Tibial nerve (tissue), 4 donors: ENCODE data around the gene IRF1.

Experiments
- EP300 ChIP-seq, 2 donors: sonication (generic); formaldehyde crosslinking; IDR thresholded peaks; one replicate each; pipeline ENCODE4 v1.6.1; 2017; ENCODE audit warnings: antibody characterized with exemption in 2 of 2, mild to moderate bottlenecking in 1 of 2
- POLR2A ChIP-seq, 2 donors: fragments of 450-650 bp; IDR thresholded peaks; one replicate each; pipeline ENCODE4 v1.6.1; 2017; ENCODE audit warnings: antibody characterized with exemption in 2 of 2, mild to moderate bottlenecking in 2 of 2, moderate library complexity in 2 of 2
- TF ChIP-seq, protein P1 (sequence below), 5 experiments: fragments of 200-600 bp in 3 of 5; fragments of 450-650 bp in 2 of 5; sonication (generic) in 3 of 5; IDR thresholded peaks; one replicate each; pipeline ENCODE4 v1.5.1; 2016 to 2019; ENCODE audit warnings: antibody characterized with exemption in 5 of 5, mild to moderate bottlenecking in 3 of 5, moderate library complexity in 2 of 5

DNA sequence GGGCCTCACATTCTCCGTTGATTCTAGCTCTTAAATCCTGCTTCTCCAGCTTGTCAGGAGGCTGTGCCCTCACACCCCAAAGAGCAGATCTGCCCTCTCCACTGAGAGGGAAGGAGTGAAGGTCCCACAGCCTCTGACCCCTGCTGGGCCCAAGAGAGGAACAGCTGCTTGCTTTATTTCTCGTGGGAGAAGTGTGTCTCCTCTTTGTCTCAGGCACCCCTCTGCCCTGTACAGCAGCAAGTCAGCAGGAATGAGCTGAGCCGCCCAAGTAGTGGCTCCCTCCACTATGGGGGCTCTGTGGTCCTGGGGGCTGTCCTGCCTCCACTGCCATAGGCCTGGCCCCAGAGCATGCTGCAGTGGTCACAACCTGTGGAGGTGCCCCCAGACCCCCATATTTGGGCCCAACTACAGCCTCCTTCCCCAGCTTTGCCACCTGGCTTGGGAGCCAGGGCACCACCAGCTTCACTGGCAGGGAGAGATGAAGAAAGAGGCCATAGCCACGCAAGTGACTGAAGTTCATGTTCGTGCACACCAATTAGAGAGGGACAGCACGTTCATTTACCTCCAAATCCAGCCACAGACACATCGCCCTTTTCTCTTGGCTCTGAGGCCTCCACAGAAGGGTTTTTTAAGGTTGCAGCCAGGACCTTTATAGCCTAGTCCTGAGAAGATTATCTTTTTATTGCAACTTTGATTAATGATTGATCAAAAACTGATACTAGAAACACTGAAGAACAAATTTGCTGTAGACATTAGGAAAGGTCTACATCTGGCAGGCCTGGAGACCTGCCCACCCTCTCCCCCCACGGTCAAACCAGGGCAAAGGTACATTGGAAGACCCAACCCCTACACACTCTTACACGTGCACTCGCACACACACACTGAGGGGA lies 27.5 kb downstream of the IRF1 start:
- TF ChIP-seq, protein P1, sequence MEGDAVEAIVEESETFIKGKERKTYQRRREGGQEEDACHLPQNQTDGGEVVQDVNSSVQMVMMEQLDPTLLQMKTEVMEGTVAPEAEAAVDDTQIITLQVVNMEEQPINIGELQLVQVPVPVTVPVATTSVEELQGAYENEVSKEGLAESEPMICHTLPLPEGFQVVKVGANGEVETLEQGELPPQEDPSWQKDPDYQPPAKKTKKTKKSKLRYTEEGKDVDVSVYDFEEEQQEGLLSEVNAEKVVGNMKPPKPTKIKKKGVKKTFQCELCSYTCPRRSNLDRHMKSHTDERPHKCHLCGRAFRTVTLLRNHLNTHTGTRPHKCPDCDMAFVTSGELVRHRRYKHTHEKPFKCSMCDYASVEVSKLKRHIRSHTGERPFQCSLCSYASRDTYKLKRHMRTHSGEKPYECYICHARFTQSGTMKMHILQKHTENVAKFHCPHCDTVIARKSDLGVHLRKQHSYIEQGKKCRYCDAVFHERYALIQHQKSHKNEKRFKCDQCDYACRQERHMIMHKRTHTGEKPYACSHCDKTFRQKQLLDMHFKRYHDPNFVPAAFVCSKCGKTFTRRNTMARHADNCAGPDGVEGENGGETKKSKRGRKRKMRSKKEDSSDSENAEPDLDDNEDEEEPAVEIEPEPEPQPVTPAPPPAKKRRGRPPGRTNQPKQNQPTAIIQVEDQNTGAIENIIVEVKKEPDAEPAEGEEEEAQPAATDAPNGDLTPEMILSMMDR (IDR thresholded peaks at IDR 0.05), result no peak
- TF ChIP-seq POLR2A (IDR thresholded peaks at IDR 0.05), result no peak
- no peak for TF ChIP-seq EP300 (IDR thresholded peaks at IDR 0.05)
